Fibroblast of villous mesenchyme (primary cell): ENCODE data around the gene SLCO2A1. TPM values are rescaled to one million over a fixed set of nuclear protein-coding genes. Genes with fewer than 3 reads are reported as not detected.

Experiments
- DNase-seq: peaks from one replicate; pipeline ENCODE4 v3.0.0-alpha.2; 2010; ENCODE audit warnings: low read depth
- H3K4me3 ChIP-seq: 2 replicates; pipeline ENCODE4 v1.5.1; 2011; ENCODE audit warnings: low read depth, mild to moderate bottlenecking, low read length
- total RNA-seq: library from RNA; depleted of rRNA; stranded (reverse); fragments of >200 nt; gene quantifications from 2 replicates; pipeline ENCODE4 v1.2.3, GENCODE V29; 2012
- TF ChIP-seq, protein P1 (sequence below): IDR thresholded peaks from 2 replicates; pipeline ENCODE4 v1.5.1; 2012; ENCODE audit warnings: low read depth, mild to moderate bottlenecking, low read length; ENCODE audit not compliant: insufficient read depth

The SLCO2A1 gene
- total RNA-seq, 1 donor: 0.43 TPM

- TF ChIP-seq, protein P1, sequence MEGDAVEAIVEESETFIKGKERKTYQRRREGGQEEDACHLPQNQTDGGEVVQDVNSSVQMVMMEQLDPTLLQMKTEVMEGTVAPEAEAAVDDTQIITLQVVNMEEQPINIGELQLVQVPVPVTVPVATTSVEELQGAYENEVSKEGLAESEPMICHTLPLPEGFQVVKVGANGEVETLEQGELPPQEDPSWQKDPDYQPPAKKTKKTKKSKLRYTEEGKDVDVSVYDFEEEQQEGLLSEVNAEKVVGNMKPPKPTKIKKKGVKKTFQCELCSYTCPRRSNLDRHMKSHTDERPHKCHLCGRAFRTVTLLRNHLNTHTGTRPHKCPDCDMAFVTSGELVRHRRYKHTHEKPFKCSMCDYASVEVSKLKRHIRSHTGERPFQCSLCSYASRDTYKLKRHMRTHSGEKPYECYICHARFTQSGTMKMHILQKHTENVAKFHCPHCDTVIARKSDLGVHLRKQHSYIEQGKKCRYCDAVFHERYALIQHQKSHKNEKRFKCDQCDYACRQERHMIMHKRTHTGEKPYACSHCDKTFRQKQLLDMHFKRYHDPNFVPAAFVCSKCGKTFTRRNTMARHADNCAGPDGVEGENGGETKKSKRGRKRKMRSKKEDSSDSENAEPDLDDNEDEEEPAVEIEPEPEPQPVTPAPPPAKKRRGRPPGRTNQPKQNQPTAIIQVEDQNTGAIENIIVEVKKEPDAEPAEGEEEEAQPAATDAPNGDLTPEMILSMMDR: peak; percentile 1
- no peak for DNase-seq
- no peak overlapping the region for H3K4me3 ChIP-seq
Measured at GRCh38 chr3:134059671-134060560, 30.2 kb upstream of the SLCO2A1 start.

- no peak for DNase-seq
- H3K4me3 ChIP-seq: no peak overlapping the region
- TF ChIP-seq, protein P1: no peak
Measured at GRCh38 chr3:134059035-134059601, 29.4 kb upstream of the SLCO2A1 start.

GRCh38 chr3:134057654-134058110, 28.0 kb upstream of the SLCO2A1 start:
- TF ChIP-seq, protein P1: no peak
- H3K4me3 ChIP-seq: no peak overlapping the region
- no peak for DNase-seq

- DNase-seq: no peak
- TF ChIP-seq, protein P1: no peak
Measured at GRCh38 chr3:134057006-134057653, 27.4 kb upstream of the SLCO2A1 start.

GRCh38 chr3:134056464-134056891, 26.8 kb upstream of the SLCO2A1 start:
- no peak for DNase-seq

More at GRCh38 chr3:134057006-134057653, 27.4 kb upstream of the SLCO2A1 start:
- no peak overlapping the region for H3K4me3 ChIP-seq

GRCh38 chr3:134055661-134056060, 25.9 kb upstream of the SLCO2A1 start:
- TF ChIP-seq, protein P1: no peak
- DNase-seq: no peak
- H3K4me3 ChIP-seq: no peak overlapping the region

More at GRCh38 chr3:134056464-134056891, 26.8 kb upstream of the SLCO2A1 start:
- no peak overlapping the region for H3K4me3 ChIP-seq
- TF ChIP-seq, protein P1: no peak
